ENCODE results near the gene VEPH1. TPM values are rescaled to one million over a fixed set of nuclear protein-coding genes. Genes with fewer than 3 reads are reported as not detected.

Gene VEPH1
- total RNA-seq, 1 donor from 2014 or later, result 1.0 TPM

- no peaks in the 10 kb centered on the region for H3K36me3 ChIP-seq (ENCODE audit: control insufficient read depth in 3 of 3, insufficient read depth in 3 of 3, low read length in 3 of 3)
- no peaks in the 10 kb centered on the region for H3K9me3 ChIP-seq (ENCODE audit: control insufficient read depth in 3 of 3, low read length in 3 of 3)
- no peaks in the 10 kb centered on the region for H3K27me3 ChIP-seq (ENCODE audit: control insufficient read depth in 3 of 3, insufficient read depth in 3 of 3, low read length in 3 of 3)
- H3K4me1 ChIP-seq (ENCODE audit: control insufficient read depth in 3 of 3, insufficient read depth in 3 of 3, low read length in 3 of 3), result no peaks in the 10 kb centered on the region
- H3K4me3 ChIP-seq (ENCODE audit: low read length in 3 of 3), result no peak overlapping the region
- H3K9ac ChIP-seq (ENCODE audit: low read depth in 1 of 3, low read length in 3 of 3), result no peak overlapping the region
- no peak overlapping the region for H3K27ac ChIP-seq (ENCODE audit: low read depth, low read length)
Measured at GRCh38 chr3:157300981-157301663, 202.1 kb downstream of the VEPH1 start.

- Histone ChIP-seq H3K27me3 (ENCODE audit: control insufficient read depth in 3 of 3, insufficient read depth in 3 of 3, low read length in 3 of 3) (no peaks in the 10 kb centered on the region), H3K36me3 (ENCODE audit: control insufficient read depth in 3 of 3, insufficient read depth in 3 of 3, low read length in 3 of 3) (no peaks in the 10 kb centered on the region), H3K9me3 (ENCODE audit: control insufficient read depth in 3 of 3, low read length in 3 of 3) (no peaks in the 10 kb centered on the region), H3K9ac (ENCODE audit: low read depth in 1 of 3, low read length in 3 of 3) (no peak overlapping the region), H3K27ac (ENCODE audit: low read depth, low read length) (no peak overlapping the region), H3K4me3 (ENCODE audit: low read length in 3 of 3) (no peak overlapping the region), H3K4me1 (ENCODE audit: control insufficient read depth in 3 of 3, insufficient read depth in 3 of 3, low read length in 3 of 3) (no peaks in the 10 kb centered on the region)
Measured at GRCh38 chr3:157300094-157300493, 203.1 kb downstream of the VEPH1 start.

DNA sequence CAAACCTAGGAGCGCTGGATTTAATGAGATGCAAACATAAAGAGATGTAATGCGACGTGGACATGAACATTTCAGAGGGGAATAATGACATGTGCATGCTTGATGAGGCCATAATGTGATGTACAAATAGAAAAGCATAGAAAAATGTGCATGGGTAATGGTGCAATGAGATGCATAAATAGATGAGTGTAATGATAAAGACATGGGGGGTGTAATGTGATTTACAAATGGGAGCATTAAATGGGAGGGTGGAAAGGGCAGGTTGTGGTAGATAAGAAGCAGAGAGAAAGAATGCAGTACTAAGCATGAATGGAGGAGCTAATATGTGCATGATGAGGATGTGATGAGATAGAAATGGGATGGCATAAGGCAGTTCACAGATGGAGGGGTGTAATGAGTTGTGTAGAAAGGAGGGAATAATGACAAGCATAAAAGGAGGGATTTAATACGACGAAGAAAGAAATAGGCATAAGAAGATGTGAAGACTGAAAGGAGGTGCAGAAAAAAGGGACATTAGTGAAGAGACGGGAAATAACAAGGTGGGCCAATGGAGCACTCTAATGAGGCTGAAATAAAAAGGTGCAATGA is 205.8 kb downstream of the VEPH1 start:
- Histone ChIP-seq H3K9ac (ENCODE audit: low read depth in 1 of 3, low read length in 3 of 3) (no peak overlapping the region), H3K27me3 (ENCODE audit: control insufficient read depth in 3 of 3, insufficient read depth in 3 of 3, low read length in 3 of 3) (no peaks in the 10 kb centered on the region), H3K9me3 (ENCODE audit: control insufficient read depth in 3 of 3, low read length in 3 of 3) (no peaks in the 10 kb centered on the region), H3K27ac (ENCODE audit: low read depth, low read length) (no peak overlapping the region), H3K4me1 (ENCODE audit: control insufficient read depth in 3 of 3, insufficient read depth in 3 of 3, low read length in 3 of 3) (no peaks in the 10 kb centered on the region), H3K36me3 (ENCODE audit: control insufficient read depth in 3 of 3, insufficient read depth in 3 of 3, low read length in 3 of 3) (no peaks in the 10 kb centered on the region), H3K4me3 (ENCODE audit: low read length in 3 of 3) (no peak overlapping the region)

DNA sequence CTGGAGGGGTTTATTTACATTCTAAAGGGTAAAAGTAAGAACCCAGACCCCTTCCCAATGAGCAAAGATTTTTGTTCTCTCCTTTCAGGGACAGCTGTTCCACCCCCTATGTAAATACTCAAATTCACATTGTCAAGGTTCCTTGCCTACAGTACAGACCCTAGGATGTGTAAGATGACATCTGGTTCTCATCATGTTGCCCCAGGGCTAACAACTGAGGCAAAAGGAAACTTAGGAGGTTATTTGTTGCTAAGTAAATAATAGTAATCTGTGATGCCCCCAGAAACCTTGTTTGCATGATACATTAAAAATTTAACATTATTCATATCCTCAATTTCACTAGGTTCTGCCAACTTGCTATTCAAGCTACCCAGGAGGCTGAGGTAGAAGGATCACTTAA is 208.3 kb downstream of the VEPH1 start:
- Histone ChIP-seq H3K36me3 (ENCODE audit: control insufficient read depth in 3 of 3, insufficient read depth in 3 of 3, low read length in 3 of 3) (no peaks in the 10 kb centered on the region), H3K27me3 (ENCODE audit: control insufficient read depth in 3 of 3, insufficient read depth in 3 of 3, low read length in 3 of 3) (no peaks in the 10 kb centered on the region), H3K4me3 (ENCODE audit: low read length in 3 of 3) (no peak overlapping the region), H3K4me1 (ENCODE audit: control insufficient read depth in 3 of 3, insufficient read depth in 3 of 3, low read length in 3 of 3) (no peaks in the 10 kb centered on the region), H3K9me3 (ENCODE audit: control insufficient read depth in 3 of 3, low read length in 3 of 3) (no peaks in the 10 kb centered on the region), H3K27ac (ENCODE audit: low read depth, low read length) (no peak overlapping the region), H3K9ac (ENCODE audit: low read depth in 1 of 3, low read length in 3 of 3) (no peak overlapping the region)

DNA sequence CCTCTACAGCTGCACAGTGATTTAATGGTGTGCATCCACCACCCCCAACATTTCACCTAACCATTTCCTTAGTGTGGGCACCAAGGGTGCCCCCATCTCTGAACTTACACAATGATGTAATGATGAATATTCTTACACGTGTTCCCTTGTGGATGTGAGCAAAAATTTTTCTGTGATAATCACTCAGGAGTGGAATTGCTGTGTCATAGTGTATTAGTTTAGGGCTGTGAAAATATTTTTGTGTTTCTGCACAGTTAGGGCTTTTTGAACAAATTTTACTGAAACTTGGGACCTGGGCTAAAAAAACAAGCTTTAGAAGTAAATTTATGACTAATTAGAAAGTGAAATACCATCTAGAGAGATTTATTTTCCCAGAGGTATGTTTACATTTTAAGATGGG is 208.7 kb downstream of the VEPH1 start:
- H3K4me3 ChIP-seq (ENCODE audit: low read length in 3 of 3), result no peak overlapping the region
- no peaks in the 10 kb centered on the region for H3K36me3 ChIP-seq (ENCODE audit: control insufficient read depth in 3 of 3, insufficient read depth in 3 of 3, low read length in 3 of 3)
- H3K9me3 ChIP-seq (ENCODE audit: control insufficient read depth in 3 of 3, low read length in 3 of 3), result no peaks in the 10 kb centered on the region
- H3K27me3 ChIP-seq (ENCODE audit: control insufficient read depth in 3 of 3, insufficient read depth in 3 of 3, low read length in 3 of 3), result no peaks in the 10 kb centered on the region
- no peak overlapping the region for H3K27ac ChIP-seq (ENCODE audit: low read depth, low read length)
- no peaks in the 10 kb centered on the region for H3K4me1 ChIP-seq (ENCODE audit: control insufficient read depth in 3 of 3, insufficient read depth in 3 of 3, low read length in 3 of 3)
- H3K9ac ChIP-seq (ENCODE audit: low read depth in 1 of 3, low read length in 3 of 3), result no peak overlapping the region

DNA sequence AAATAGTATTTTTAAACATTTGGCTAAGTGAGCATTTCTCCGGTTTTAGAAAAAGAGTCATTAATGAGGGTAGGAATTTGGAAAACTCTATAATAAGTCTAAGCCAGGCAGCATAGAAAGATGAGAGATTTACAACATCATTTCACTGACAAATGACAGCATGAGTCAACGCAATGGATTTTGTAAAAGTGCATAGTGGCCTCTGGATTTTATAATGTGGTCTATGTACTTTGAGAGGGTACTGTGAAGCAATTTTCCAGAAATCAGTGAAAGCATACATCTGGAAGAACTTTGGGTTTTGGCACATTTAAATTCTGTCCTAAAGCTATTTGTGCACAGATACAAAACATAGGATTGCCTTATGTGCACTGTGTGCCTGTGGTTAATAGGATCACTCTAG is 212.4 kb downstream of the VEPH1 start:
- Histone ChIP-seq H3K27me3 (ENCODE audit: control insufficient read depth in 3 of 3, insufficient read depth in 3 of 3, low read length in 3 of 3) (no peaks in the 10 kb centered on the region), H3K9ac (ENCODE audit: low read depth in 1 of 3, low read length in 3 of 3) (no peak overlapping the region), H3K27ac (ENCODE audit: low read depth, low read length) (no peak overlapping the region), H3K36me3 (ENCODE audit: control insufficient read depth in 3 of 3, insufficient read depth in 3 of 3, low read length in 3 of 3) (no peaks in the 10 kb centered on the region), H3K4me3 (ENCODE audit: low read length in 3 of 3) (no peak overlapping the region), H3K4me1 (ENCODE audit: control insufficient read depth in 3 of 3, insufficient read depth in 3 of 3, low read length in 3 of 3) (no peaks in the 10 kb centered on the region), H3K9me3 (ENCODE audit: control insufficient read depth in 3 of 3, low read length in 3 of 3) (no peaks in the 10 kb centered on the region)

GRCh38 chr3:157285966-157286365 is 217.2 kb downstream of the VEPH1 start:
- no peak overlapping the region for H3K4me3 ChIP-seq (ENCODE audit: low read length in 3 of 3)
- H3K9me3 ChIP-seq (ENCODE audit: control insufficient read depth in 3 of 3, low read length in 3 of 3), result no peaks in the 10 kb centered on the region
- H3K27ac ChIP-seq (ENCODE audit: low read depth, low read length), result no peak overlapping the region
- no peak overlapping the region for H3K9ac ChIP-seq (ENCODE audit: low read depth in 1 of 3, low read length in 3 of 3)
- no peaks in the 10 kb centered on the region for H3K4me1 ChIP-seq (ENCODE audit: control insufficient read depth in 3 of 3, insufficient read depth in 3 of 3, low read length in 3 of 3)
- H3K36me3 ChIP-seq (ENCODE audit: control insufficient read depth in 3 of 3, insufficient read depth in 3 of 3, low read length in 3 of 3), result no peaks in the 10 kb centered on the region
- H3K27me3 ChIP-seq (ENCODE audit: control insufficient read depth in 3 of 3, insufficient read depth in 3 of 3, low read length in 3 of 3), result no peaks in the 10 kb centered on the region

- Histone ChIP-seq H3K9ac (ENCODE audit: low read depth in 1 of 3, low read length in 3 of 3) (no peak overlapping the region), H3K4me1 (ENCODE audit: control insufficient read depth in 3 of 3, insufficient read depth in 3 of 3, low read length in 3 of 3) (no peaks in the 10 kb centered on the region), H3K4me3 (ENCODE audit: low read length in 3 of 3) (no peak overlapping the region), H3K27ac (ENCODE audit: low read depth, low read length) (no peak overlapping the region), H3K9me3 (ENCODE audit: control insufficient read depth in 3 of 3, low read length in 3 of 3) (no peaks in the 10 kb centered on the region), H3K27me3 (ENCODE audit: control insufficient read depth in 3 of 3, insufficient read depth in 3 of 3, low read length in 3 of 3) (no peaks in the 10 kb centered on the region), H3K36me3 (ENCODE audit: control insufficient read depth in 3 of 3, insufficient read depth in 3 of 3, low read length in 3 of 3) (no peaks in the 10 kb centered on the region)
Measured at GRCh38 chr3:157285141-157285540, 218.1 kb downstream of the VEPH1 start.

DNA sequence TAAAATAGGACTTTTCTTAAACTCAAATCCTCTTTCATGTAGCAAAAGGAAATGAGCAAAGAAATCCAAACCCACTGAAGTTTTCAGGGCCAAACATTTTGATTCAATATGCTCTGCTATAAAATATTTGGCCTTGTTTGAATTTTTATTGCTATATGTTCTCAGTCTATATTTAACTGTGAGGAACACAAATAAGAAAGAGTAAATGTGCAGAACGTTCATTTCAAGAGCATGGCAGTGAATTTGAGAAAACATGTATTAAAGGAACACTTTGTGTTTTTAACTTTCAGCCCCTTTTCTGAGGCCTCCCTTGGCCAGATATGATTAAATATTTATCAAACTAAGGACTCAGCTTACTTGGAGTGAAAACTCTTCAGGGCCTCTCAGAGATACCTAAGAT is 218.5 kb downstream of the VEPH1 start:
- no peak overlapping the region for H3K9ac ChIP-seq (ENCODE audit: low read depth in 1 of 3, low read length in 3 of 3)
- H3K4me1 ChIP-seq (ENCODE audit: control insufficient read depth in 3 of 3, insufficient read depth in 3 of 3, low read length in 3 of 3), result no peaks in the 10 kb centered on the region
- no peak overlapping the region for H3K27ac ChIP-seq (ENCODE audit: low read depth, low read length)
- H3K9me3 ChIP-seq (ENCODE audit: control insufficient read depth in 3 of 3, low read length in 3 of 3), result no peaks in the 10 kb centered on the region
- H3K36me3 ChIP-seq (ENCODE audit: control insufficient read depth in 3 of 3, insufficient read depth in 3 of 3, low read length in 3 of 3), result no peaks in the 10 kb centered on the region
- no peaks in the 10 kb centered on the region for H3K27me3 ChIP-seq (ENCODE audit: control insufficient read depth in 3 of 3, insufficient read depth in 3 of 3, low read length in 3 of 3)
- no peak overlapping the region for H3K4me3 ChIP-seq (ENCODE audit: low read length in 3 of 3)

DNA sequence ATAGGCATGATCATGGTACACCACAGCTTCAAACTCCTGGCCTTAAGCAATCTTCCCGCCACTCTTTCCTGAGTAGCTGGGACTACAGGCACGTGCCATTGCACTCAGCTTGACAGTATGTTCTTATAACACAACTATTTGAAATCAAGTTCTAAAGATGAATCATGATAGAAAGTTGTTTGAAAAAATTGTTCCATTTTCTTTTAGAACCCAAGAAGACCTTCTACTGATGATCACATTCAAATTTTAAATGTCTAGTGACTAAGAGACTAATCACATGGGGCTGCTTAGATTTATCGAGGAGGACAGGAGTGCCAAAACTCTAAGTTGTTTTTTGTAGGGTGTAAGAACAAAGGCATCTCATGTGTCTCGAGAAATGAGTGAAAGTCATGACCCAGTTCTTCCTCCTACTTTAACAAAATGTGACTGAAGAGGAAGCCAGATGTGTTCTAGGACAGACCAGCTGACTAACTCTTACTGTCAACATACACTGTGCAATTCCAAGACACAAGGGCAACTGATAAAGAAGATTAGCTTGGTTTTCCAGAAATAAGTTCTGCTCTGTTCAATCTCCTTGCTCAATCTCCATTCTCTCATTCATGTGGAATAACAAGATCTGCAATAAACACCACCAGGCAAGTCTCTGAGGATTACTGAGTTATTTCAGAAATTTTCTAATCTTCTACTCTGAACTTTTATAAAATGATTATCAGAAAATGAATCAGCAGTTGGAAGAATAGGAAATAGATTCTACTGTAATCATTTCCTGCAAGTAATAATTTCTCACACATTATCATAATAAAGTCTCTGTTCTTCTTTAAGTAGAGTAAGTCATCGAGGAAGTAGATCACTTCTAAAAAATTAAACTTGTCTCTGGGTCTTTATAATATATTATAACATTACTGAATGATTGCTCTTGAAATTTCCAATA is 220.7 kb downstream of the VEPH1 start:
- H3K9ac ChIP-seq (ENCODE audit: low read depth in 1 of 3, low read length in 3 of 3), result no peak overlapping the region
- H3K36me3 ChIP-seq (ENCODE audit: control insufficient read depth in 3 of 3, insufficient read depth in 3 of 3, low read length in 3 of 3), result no peaks in the 10 kb centered on the region
- H3K9me3 ChIP-seq (ENCODE audit: control insufficient read depth in 3 of 3, low read length in 3 of 3), result no peaks in the 10 kb centered on the region
- no peak overlapping the region for H3K27ac ChIP-seq (ENCODE audit: low read depth, low read length)
- no peaks in the 10 kb centered on the region for H3K27me3 ChIP-seq (ENCODE audit: control insufficient read depth in 3 of 3, insufficient read depth in 3 of 3, low read length in 3 of 3)
- no peak overlapping the region for H3K4me3 ChIP-seq (ENCODE audit: low read length in 3 of 3)
- no peaks in the 10 kb centered on the region for H3K4me1 ChIP-seq (ENCODE audit: control insufficient read depth in 3 of 3, insufficient read depth in 3 of 3, low read length in 3 of 3)

Measured in skeletal muscle tissue (tissue), 4 donors.